Measurements from ENCODE around the gene MCC. TPM values are rescaled to one million over a fixed set of nuclear protein-coding genes. Genes with fewer than 3 reads are reported as not detected.

Gene MCC
- total and polyA plus RNA-seq, 4 donors = 1.6 to 38.6 (median 11.2) TPM

DNA sequence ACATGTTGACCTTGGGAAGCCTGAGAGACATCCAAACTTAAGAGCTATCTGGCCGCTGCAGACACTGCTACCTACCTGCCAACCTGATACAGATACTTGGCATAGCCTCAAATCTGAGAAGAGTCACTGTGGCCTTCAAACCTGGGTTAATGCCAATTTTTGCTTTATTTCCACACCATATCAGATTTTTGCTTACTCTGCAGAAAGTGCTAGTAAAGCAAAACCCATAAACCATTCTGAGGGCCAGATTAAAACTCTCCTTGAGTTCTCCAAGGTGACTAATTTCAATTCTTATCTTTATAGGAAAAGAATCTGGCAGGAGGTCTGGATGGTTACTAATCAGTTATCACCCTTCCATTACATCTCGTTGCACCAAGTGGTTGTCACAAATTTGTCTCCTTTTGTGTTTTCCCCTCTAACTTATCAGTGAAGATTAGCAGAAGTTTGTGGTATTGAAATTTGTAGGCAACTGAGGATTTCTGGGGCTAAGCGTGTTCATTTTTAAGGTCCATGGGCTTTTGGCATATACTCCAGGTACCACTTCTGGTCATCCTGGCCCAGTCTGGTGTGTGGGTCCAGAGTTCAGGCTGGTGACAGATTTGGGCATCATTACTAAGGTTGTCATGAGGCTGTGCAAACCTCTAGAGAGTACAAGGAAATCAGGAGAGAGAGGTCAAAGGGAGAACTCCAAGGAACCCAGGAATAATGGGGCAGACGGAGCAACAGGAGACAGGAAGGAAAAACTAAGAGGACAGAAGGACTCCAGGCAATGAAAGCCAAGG is 231.4 kb downstream of the MCC start:
- H3K4me3 ChIP-seq = no peak overlapping the region
- 82 to 88% methylated on average over 4 of the region's 4 CpGs for WGBS, 2 donors
- TF ChIP-seq, protein P1, sequence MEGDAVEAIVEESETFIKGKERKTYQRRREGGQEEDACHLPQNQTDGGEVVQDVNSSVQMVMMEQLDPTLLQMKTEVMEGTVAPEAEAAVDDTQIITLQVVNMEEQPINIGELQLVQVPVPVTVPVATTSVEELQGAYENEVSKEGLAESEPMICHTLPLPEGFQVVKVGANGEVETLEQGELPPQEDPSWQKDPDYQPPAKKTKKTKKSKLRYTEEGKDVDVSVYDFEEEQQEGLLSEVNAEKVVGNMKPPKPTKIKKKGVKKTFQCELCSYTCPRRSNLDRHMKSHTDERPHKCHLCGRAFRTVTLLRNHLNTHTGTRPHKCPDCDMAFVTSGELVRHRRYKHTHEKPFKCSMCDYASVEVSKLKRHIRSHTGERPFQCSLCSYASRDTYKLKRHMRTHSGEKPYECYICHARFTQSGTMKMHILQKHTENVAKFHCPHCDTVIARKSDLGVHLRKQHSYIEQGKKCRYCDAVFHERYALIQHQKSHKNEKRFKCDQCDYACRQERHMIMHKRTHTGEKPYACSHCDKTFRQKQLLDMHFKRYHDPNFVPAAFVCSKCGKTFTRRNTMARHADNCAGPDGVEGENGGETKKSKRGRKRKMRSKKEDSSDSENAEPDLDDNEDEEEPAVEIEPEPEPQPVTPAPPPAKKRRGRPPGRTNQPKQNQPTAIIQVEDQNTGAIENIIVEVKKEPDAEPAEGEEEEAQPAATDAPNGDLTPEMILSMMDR (IDR thresholded peaks at IDR 0.05; ENCODE audit: control extremely low read depth, extremely low read depth) = no peak
- no peaks in the 10 kb centered on the region for H3K36me3 ChIP-seq (ENCODE audit: control insufficient read depth in 4 of 4, insufficient read depth in 4 of 4, low read length in 4 of 4)
- H3K9me3 ChIP-seq (ENCODE audit: control insufficient read depth in 4 of 4, insufficient read depth in 3 of 4, low read length in 3 of 4) = no peaks in the 10 kb centered on the region
- H3K27me3 ChIP-seq (ENCODE audit: control insufficient read depth in 3 of 3, insufficient read depth in 3 of 3, low read length in 2 of 3) = no peaks in the 10 kb centered on the region
- DNase-seq (no peak), ATAC-seq (ENCODE audit: insufficient read depth, low FRiP score) (no peak)
- peaks cover 0 to 24% (median 4%) of the 10 kb centered on the region in 5 donors for H3K4me1 ChIP-seq (ENCODE audit: control insufficient read depth in 5 of 5, insufficient read depth in 5 of 5, low read length in 5 of 5)
- H3K9ac ChIP-seq (ENCODE audit: insufficient read depth in 1 of 2, low read length in 2 of 2) = no peak overlapping the region
- H3K27ac ChIP-seq (ENCODE audit: low read depth in 1 of 2, low read length in 1 of 2) = no peak overlapping the region

GRCh38 chr5:113255579-113256386 is 232.5 kb downstream of the MCC start:
- WGBS, 2 donors = 79 to 80% methylated on average over 5 of the region's 5 CpGs
- no peaks in the 10 kb centered on the region for H3K9me3 ChIP-seq (ENCODE audit: control insufficient read depth in 4 of 4, insufficient read depth in 3 of 4, low read length in 3 of 4)
- H3K27ac ChIP-seq (ENCODE audit: low read depth in 1 of 2, low read length in 1 of 2) = no peak overlapping the region
- no peak for DNase-seq
- TF ChIP-seq, protein P1 (IDR thresholded peaks at IDR 0.05; ENCODE audit: control extremely low read depth, extremely low read depth) = no peak
- ATAC-seq (ENCODE audit: insufficient read depth, low FRiP score) = no peak
- H3K36me3 ChIP-seq (ENCODE audit: control insufficient read depth in 4 of 4, insufficient read depth in 4 of 4, low read length in 4 of 4) = no peaks in the 10 kb centered on the region
- peaks cover under 1 to 27% (median 6%) of the 10 kb centered on the region in 5 donors for H3K4me1 ChIP-seq (ENCODE audit: control insufficient read depth in 5 of 5, insufficient read depth in 5 of 5, low read length in 5 of 5)
- no peak overlapping the region for H3K4me3 ChIP-seq
- no peaks in the 10 kb centered on the region for H3K27me3 ChIP-seq (ENCODE audit: control insufficient read depth in 3 of 3, insufficient read depth in 3 of 3, low read length in 2 of 3)
- no peak overlapping the region for H3K9ac ChIP-seq (ENCODE audit: insufficient read depth in 1 of 2, low read length in 2 of 2)

- H3K4me3 ChIP-seq = no peak overlapping the region
- no peaks in the 10 kb centered on the region for H3K27me3 ChIP-seq (ENCODE audit: control insufficient read depth in 3 of 3, insufficient read depth in 3 of 3, low read length in 2 of 3)
- H3K9ac ChIP-seq (ENCODE audit: insufficient read depth in 1 of 2, low read length in 2 of 2) = no peak overlapping the region
- ATAC-seq (ENCODE audit: insufficient read depth, low FRiP score) (no peak), DNase-seq (no peak)
- peaks cover 4 to 27% (median 8%) of the 10 kb centered on the region in 5 donors for H3K4me1 ChIP-seq (ENCODE audit: control insufficient read depth in 5 of 5, insufficient read depth in 5 of 5, low read length in 5 of 5)
- no peaks in the 10 kb centered on the region for H3K9me3 ChIP-seq (ENCODE audit: control insufficient read depth in 4 of 4, insufficient read depth in 3 of 4, low read length in 3 of 4)
- WGBS, 2 donors = 61 to 65% methylated on average over 4 of the region's 4 CpGs
- TF ChIP-seq, protein P1 (IDR thresholded peaks at IDR 0.05; ENCODE audit: control extremely low read depth, extremely low read depth) = no peak
- no peaks in the 10 kb centered on the region for H3K36me3 ChIP-seq (ENCODE audit: control insufficient read depth in 4 of 4, insufficient read depth in 4 of 4, low read length in 4 of 4)
- no peak overlapping the region for H3K27ac ChIP-seq (ENCODE audit: low read depth in 1 of 2, low read length in 1 of 2)
Observed at GRCh38 chr5:113255105-113255504, 233.1 kb downstream of the MCC start.
